ENCODE data around the gene PLA1A. TPM values are rescaled to one million over a fixed set of nuclear protein-coding genes. Genes with fewer than 3 reads are reported as not detected.
A peak's percentile ranks its signal among the peaks of the same experiment; 100 is the strongest.

PLA1A gene
- total RNA-seq, 1 donor from 2014 or later = 2.8 TPM

DNA sequence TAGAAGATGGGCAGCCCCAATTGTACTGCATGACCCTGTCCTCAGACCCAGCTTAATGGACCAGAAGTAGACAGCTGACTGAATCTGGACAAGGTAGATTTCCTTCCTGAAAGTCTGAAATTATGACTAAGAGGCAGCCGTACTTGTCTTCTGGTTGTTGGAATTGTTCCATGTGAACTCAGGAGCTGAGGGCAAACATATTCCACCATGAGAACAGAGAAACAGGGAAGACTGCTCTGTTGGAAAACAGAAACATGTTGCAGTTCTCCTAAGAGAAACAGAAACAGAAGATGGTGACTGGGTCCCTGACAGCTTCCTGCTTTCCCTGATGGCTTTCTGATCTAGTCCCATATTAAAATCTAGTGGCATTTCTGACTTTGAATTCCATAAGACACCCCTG lies 38.6 kb downstream of the PLA1A start:
- DNase-seq (ENCODE audit: low read depth) = peak; percentile 56

DNA sequence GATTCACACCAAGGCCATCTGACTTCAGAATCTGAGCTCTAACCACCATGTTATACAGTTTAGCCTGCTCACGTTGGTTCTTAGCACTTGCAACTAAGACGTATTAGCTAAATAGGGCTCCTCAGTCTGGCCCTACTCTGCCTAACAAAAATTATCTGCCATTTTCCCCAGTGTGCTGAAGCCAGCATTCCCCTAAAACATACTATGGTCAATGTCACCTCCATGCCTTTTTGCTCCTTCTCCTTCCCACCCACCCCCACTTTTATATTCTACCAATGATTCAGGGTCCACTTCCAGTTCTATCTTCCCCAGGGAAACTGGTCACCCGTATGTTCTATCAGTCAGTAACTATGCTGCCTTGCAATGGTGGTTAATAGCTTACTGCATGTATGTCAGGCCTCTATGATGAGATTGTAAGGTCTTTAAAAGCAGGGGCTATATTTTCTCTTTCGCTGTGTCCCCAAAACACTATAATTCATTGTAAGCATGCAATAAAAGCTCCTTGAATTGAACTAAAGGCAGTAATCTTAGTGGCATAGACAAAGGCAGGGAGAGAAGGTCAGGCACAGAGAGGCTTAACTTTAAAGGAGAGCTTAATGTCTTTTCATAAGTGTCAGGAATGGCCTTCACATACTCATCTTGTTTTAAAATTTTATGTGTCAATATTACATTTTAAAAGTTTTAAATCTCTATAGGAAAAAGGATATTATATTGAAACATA lies 39.4 kb downstream of the PLA1A start:
- DNase-seq (ENCODE audit: low read depth) = peak; percentile 13

DNA sequence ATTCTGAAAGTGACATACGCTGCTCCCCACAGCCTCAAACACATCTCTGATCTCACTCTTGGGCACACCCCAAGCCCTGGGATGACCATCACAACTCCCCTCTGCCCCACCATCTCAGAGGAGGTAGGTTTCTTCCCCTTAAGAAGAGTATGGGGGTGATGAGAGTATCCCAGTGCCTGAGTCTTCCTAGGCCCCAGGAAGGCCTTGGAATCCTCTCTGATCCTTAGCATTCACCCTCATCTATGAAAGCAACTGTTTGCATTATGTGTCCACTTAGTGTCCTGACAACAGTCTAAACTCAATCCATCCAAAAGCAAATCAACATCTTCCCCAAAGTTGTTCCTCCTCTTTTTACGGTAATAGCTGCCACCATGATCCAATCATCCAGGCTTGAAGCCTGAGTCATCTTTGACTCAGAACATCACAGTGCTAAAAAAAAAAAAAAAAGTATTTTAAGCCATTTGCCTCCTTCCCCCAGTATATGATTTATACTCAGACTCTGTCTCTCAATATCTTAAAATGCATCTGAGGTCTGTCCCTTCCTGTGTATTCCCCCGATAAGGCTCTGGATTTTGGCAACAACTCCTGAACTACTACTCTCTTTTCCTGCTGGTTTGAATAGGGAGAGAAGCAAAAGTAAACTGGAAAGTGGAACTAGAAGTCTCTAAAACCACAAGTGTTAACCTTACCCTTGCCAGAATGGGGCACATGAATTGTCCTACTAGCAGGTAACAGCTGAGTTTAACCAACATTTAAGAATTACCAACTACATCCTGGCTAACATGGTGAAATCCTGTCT lies 40.2 kb downstream of the PLA1A start:
- peak; percentile 90 for DNase-seq (ENCODE audit: low read depth)

DNA sequence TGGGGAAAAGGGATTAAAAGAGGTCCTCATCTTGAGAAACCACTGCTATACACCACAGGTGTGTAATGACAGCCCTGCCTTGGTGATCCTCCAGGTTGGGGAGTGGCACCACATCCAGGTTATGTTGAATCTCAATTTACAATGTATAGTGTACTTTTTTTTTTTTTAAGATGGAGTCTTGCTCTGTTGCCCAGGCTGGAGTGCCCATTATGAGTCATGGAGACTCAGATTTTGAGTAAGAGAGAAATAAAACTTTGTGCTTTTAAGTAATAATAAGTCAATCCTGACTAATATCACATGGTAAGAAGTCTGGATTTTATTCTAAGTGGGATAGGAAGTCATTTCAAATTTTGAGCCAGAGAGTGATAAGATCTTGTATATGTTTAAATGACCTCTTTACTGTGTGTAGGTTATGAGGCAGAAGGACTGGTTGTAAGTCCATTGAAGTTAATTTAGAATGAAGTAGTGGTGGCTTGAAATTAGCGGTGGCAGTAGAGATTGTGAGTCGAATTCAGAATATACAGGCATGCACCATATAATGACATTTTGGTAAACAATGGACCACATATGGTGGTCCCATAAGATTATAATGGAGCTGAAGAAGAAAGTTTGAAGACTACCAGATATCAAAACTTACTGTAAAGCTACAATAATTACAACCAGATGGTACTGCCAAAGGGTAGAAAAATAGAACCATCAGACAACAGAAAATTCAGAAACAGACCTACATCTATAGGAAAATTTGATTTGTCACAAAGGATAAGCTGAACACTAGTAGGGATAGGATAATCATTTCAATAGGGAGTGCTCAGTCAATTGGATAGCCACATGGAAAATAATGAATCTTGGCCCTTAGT lies 42.0 kb downstream of the PLA1A start:
- no peak for DNase-seq (ENCODE audit: low read depth)

DNA sequence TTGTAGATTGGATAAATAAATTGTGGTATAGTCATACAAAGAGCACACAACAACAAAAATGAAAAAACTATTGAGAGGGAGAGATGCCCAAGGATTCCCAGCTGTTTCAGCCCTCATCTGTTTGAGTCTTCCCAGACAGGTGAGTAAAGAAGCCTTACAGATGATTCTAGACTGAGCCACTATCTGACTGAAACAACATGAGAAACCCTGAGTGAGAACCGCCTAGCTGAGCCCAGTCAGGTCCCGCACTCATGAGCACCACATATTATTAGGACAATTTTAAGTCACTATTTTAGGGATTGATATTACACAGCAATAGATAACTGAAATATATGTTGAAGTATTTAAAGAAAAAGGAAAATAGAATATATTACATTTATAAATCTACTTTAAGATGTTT lies 43.7 kb downstream of the PLA1A start:
- DNase-seq (ENCODE audit: low read depth) = no peak

DNA sequence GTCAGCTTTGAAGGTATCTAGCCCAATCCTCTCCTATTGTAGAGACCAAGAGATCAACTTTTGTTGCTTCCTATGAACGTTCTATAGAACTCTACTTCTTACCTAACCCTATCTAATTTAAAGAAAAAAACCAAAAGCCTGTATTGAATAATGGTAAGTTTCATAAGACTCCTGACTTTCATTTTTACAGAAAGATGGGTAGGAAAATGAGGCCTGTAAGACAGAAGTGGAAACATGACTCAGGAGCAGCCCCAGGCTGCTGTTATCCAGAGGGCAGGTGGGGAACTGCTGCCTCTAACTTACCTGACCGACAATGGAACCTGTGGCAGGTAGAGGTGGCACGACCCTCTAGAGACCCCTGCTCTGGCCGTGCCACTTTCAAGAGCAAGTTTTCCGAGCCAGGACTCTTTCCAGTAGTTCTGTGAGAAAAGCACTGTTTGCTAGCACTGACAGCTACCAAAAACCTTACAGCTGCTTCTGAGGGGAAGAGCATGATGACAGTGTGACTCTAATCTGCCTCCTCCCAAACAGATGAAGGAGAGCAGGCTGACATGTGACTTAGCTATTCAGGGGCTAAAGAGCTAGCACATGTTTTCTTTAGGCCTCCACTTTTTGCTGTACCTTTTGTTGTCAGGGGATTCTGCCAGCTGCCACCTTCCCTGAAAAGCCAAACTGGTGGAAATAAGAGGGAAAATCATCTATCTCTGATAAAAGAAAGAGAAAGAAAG lies 45.2 kb downstream of the PLA1A start:
- DNase-seq (ENCODE audit: low read depth) = peak; percentile 81

DNA sequence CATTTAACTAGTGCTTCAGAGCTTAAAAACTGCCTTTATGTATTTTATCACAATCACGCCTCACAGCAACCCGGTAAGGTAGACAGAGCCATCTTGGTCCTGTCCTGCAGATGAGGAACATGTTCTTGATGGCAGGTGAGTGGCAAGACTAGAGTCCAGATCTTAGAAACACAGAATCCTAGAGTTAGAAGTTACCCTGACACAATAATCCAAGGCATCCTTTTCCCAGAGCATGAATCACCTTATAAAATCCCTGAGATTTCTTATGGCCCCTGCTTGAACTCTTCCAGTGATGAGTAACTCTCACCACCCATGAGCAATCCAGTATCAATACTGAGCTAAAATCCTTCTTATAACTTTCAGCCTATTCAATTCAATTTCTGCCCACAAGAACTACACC lies 45.8 kb downstream of the PLA1A start:
- DNase-seq (ENCODE audit: low read depth) = peak; percentile 65

DNA sequence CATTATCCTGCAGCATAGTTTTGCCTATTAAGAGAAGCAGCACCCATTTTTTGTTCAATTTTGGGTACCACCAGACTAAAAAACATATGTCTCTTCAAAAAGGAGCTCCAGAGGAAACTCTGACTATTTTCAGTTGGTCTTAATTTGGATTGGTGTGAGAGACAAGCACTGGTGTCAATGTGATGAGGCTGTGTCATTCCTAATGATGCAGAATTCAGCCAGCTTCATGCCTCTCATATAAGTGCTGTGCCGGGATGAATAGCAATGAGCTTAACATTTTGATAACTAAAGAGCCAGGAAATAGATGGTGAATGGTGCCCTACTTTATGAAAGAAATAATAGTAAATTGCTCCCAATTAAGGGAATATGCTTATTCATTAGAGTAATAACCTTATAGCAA lies 46.8 kb downstream of the PLA1A start:
- peak; percentile 56 for DNase-seq (ENCODE audit: low read depth)

DNA sequence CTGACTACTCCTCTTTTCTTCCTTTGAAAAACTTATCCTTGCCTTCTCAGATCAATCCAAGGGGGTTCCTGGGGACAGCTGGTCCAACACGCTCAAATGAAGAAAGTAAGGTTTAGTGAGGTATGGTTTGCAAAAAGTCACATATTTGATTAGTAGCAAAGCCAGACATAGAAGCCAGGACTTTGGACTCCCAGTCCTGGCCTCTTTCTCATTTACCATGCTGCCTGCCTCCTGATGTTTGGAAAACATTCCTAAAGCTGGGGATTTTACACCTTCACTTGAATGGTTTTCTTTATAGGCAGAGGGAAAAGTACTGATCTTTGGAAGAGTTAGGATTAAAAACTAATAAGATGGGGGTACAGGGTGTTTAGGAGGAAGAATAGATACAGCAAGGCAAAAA lies 48.1 kb downstream of the PLA1A start:
- no peak for DNase-seq (ENCODE audit: low read depth)

DNA sequence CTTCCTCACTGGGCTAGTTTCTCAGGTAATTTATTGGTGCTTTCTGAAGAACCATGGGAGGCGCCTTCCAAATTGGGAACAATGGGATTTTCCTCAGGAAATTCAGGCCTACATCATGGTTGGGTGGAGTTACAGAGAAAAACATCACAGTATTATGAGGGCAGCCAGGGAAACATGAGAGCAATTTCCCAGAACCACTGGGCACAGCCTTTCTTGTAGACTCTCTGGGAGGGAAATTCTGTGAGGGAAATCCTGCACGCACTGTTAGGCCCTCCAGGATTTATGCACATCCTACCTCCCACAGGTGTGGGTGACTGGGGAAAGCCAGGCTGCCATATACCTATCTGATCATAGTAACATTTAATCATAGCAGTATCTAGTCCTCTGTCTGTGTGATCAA lies 49.5 kb downstream of the PLA1A start:
- DNase-seq (ENCODE audit: low read depth) = peak; percentile 23

DNA sequence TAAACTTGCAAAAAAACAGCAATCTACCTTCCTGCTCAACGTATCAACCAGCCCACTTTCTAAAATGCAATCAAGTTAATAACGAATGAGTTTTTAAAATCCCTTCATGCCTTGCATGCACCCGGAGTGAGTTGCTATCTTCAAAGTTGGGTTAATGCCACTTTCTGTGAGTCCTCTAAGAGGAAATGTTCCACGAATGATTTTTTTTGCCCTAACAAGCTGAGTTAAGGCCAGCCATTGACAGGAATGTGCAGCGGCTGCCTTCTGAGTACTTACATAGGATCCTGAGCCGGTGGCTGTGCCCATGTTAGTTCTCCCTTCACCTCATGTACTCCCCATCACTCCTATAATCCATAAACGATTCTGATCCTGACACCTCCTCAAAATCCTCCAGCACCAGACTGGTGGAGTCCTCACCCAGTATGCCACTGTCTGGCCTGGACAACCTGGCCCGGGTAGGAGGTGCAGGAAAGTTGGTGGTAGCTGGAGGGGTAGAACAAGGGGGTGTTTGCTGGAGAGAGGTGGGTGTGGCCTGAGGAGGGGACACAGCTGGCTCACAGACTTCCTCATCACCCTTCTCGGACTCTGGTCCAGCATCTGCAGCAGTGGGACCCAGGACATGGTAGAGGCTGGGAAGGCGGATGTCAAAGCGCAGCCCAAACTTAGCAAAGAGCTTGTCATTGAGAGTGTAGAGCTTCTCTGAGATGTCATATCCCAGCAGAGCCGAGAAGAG lies 50.3 kb downstream of the PLA1A start:
- DNase-seq (ENCODE audit: low read depth) = no peak

DNA sequence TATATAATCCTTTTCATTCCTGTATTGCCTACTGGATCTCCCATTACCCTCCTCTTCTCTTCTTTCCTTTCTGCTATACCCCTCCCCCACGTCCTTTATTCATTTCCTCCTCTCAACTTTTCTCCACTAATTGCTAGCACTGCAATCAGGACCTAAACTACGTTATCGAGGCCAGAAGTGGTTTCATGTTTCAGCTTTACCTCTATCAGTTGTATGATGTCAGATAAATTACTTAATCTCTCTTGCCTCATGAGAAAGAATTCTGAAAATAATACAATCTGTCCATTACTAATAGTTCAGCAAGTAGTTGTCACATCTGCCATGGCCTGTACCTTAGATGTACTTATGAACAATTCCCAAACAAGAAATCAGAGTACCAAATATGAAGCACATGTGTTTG lies 52.1 kb downstream of the PLA1A start:
- no peak for DNase-seq (ENCODE audit: low read depth)

DNA sequence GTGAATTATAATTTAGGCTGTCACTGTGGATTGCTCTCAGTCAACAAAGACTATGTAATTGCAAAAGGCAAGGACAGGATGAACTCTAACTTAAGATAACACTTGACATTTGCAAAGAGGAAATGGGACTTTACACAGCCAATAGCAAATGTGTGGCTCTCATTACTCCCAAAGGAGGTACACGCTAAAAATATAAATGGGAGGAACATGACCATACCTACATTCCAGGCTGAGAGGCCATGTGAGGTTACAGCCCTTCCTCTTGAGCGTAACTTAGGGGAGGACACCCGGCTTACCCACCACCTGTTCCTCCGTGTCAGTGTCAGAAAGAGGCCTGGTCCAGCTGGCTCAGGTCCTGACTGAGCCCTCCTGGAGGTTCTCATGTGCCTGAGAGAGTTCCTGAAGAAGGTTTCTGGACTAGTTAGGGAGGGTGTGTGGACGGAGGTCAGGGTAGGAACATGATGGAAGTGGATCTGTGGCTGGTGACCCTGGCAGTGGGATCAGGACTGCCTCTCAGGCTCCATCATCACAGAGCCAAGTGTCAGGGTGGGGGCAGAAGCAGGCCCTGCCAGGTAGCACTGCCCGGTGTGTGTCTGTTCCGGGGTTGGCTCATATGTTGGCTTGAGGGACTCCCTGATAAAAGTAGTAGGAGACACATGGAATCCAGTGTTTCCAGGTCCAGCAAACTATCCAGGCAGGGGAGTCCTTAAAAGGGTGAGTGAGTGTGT lies 54.8 kb downstream of the PLA1A start:
- DNase-seq (ENCODE audit: low read depth) = peak; percentile 98

DNA sequence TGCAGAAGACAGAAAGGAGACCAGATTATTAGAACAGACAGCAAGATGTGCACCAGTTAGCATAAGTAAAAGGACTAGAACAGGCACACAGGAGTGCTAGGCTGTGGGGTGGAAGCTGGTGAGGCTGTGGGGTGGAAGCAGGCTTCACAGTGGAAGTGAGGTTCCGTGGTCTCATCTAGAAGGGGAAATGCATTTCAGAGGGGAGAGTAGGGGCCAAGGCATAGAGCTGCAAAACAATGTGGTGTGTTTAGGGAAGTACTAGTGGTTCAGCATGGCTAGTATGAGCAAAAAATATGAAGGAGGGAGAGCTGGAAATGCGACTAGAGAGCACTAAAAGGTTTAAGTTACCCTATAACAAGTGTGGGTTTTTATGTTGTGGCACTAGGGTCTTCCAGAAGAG lies 56.2 kb downstream of the PLA1A start:
- DNase-seq (ENCODE audit: low read depth) = no peak

DNA sequence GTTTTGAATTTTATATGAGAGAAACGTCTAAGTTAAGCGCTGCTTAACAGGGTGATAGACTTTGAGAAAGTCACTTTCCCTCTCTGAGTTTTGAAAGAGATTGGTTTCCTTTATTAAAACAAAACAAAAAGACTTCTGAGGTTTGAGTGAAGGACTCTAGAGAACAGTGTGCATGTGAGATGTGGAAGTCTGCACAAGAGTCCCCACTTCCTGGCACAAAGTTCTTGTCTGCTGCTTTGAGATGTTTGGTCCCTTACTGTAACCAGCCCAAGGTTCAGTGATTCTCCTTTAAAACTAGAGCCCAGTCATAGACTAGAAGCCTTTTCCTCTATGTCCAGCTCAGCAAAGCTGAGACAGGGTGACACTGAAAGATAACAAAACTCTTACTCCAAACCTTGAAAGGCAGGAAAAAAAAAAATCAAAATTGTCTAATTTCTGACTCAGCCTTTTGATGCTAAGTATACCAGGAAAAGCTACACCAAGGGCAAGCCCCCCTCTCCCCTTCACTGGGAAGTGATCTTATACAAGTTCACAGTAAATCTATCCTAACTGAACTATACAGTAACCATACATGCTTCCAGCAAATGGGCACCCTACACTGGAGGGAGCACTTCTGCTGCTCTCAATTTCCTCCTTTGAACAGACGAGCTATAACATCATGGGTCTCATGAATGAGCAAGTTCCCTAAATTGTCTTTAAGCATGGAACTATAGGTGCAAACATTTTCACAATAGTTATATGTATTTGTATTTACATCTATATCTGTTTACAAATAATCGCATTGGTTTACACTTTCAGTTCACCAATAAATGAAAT lies 60.4 kb downstream of the PLA1A start:
- no peak for DNase-seq (ENCODE audit: low read depth)

DNA sequence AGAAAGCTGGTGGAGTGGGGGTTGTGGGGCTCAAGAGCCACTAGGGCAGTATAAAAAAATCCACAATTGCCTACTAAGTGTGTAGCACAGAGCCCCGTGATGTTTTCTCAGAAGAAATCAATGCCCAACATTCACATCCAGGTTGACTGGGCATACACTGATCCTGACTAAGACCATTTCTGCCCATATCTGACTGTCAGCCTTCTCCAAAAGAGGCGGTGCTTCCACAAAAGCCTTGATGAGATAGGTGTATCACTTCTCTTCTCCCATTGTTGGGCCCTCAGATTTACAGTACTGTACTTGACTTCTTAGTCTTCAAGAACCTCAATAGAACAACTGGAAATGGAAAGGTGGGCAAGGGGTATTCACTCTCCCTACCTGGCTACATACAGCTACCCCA lies 61.3 kb downstream of the PLA1A start:
- no peak for DNase-seq (ENCODE audit: low read depth)

DNA sequence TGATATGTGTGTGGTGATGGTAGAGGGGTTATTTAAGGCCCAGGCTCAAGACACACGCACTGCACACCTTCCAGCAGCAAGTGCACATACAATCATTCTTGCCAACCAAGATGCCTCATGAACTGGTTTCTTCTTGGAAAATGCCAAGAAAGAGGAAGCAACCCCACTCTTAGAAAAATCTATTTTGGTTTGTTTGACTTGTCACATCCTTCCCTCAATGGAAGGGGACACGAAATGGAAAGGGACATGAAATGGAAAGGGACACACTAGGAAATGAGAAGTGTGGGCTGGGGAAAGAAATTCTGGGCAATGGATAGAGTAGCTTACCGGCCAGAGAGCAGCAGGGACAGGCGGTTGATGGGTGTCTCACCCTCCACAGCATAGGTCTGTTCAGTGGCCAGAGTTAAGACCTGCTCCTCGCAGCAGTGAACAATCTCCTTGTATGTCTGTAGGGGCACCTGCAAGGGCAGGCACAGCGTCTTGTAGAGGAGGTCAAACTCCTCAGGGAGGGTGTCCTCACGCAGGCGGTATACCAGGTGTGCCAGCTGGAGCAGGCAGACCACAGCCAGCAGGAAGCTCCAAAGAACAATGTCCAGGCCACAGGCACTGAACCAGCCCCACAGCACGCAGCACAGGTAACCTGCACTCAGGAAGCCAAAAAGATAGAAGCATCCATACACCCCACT lies 62.1 kb downstream of the PLA1A start:
- no peak for DNase-seq (ENCODE audit: low read depth)
